HG03135 (cell line): Measurements from ENCODE around the gene ANO8.
"Not testable (repeated sequence)": the region's sequence is repeated elsewhere in the genome, so short reads cannot be mapped to it uniquely, and the experiment has no call there.

Experiments used
- ATAC-seq: cut with Tn5 transposase; IDR thresholded peaks from one replicate; pipeline ENCODE4 v1.9.1; 2021; ENCODE audit warnings: mild to moderate bottlenecking, moderate library complexity; ENCODE audit not compliant: unreplicated experiment

Gene ANO8

DNA sequence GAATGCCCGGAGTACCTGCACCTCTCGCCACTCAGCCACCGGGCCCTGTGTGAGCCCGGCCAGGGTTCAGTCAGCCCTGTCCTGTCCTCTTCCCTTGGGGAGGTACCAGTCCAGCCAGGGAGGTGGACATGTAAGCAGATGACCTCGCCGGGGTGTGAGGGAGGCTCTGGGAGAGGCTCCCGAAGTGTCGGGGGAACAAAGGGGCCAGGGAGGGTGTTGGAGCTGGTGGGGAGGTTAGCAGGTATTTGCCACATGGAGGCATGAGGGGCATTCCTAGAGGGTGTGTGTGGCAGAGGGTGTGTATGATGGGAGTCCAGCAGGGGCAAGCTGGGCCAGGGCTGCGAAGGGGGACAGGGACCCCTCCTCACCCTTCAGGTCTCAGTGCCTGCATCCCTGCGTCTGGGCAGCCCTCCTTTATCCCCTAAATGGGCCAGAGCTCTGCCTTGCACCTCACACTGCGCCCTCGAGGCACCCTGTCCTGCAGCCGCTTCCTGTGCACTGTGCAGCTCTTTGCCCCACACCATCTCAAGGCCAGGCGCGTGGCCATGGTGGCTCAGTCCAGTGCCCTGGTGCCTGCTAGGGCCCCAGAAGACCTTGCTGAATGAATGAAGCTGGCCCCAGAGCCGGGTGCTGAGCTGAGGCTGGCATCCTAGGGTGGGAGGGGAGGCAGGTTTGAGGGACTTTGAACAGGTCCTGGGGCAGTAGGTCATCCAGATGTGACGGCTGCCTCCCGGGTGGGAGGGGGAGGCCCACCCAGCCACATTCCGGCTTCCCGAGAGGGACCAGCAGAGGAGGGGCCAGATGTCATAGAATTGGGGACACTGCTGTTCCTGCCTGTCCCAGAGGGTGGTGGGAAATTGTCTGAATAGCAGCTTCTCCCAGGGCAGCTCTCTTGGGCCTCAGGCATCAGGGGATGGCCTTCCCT lies 22.2 kb downstream of the ANO8 start:
- ATAC-seq: no peak

DNA sequence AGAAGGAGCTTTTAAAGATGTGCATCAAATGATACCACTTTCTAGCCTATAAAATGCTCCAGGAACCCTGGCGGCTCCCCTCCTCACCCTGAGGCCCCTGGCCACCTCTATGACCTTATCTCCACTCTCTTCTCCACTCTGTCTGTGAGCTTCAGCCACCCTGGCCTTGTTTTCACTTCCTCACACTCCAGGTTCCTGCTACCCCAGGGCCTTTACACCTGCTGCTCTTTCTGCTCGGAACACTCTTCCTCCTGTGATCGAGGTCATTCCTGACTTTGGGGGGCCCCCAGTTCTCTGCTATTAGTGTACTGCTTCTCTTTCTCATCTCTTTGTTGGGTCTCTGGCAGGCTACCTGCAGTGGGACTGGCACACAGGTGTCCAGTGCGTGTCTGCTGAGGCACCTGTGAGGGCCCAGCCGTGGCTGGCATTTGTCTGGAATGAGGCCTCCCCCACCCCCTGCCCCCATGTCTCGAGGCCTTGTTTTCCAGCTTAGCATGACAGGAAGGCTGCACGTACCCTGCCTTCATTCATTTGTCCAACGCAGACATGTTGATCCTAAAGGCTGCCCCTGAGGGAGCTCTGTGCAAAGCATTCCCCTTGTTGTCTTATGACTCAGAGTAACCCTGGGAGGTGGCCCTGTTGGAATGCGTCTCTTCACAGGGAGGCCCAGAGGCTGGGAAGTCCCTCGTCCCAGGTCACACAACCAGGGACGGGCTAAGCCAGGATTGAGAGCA lies 23.0 kb downstream of the ANO8 start:
- ATAC-seq: no peak

DNA sequence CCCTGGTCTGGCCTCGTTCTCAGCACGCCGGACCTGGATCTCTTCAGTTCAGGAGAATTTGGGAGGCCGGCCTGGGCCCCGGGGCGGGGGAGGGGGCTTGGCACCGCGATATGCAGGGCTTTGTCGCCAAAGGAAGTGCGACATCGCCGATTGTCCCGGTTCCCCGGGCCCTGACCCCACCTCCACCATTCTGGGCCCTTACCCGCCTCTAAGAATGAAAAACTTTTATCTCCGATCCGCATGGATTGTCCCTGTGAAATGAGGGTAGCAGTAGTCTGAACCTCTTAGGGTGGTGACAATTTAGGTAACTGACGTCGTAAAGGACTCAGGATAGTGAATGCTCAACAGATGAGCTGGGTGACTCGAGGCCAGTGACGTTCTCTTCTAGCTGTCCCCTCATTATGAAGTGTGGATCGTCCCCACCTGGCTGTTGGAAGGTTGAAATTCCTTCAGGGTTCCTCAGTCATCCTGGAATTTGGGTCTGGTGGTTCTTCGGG lies 24.6 kb downstream of the ANO8 start:
- no peak for ATAC-seq

- peak; percentile 58 for ATAC-seq
Measured at GRCh38 chr19:17309198-17309964, 25.3 kb downstream of the ANO8 start, which contains the start of gene DDA1. DDA1 (plus strand) TSS chr19:17309563; CDS start chr19:17309655, 92 bp downstream.

DNA sequence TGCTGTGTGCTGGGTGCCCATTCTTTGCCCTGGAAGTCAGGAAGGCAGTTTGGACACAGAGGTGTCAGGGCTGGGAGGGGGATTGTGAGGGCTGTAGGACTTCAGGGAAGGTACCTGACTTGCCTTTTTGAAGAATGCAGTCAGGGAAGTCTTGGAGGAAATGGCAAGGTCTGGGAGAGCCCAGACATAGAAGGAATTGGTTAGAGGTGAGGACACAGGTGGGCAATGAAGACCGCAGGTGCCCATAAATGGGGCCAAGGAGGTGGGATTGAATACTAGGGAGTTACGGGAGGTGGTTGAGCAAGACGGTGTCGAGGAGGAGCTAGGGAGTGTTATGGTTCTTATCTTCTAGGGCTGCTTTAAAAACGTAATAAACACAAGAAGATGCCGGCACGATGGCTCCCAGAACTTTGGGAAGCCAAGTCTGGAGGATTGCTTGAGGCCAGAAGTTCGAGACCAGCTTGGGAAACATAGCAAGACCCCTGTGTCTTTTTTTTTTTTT lies 26.7 kb downstream of the ANO8 start:
- no peak for ATAC-seq

DNA sequence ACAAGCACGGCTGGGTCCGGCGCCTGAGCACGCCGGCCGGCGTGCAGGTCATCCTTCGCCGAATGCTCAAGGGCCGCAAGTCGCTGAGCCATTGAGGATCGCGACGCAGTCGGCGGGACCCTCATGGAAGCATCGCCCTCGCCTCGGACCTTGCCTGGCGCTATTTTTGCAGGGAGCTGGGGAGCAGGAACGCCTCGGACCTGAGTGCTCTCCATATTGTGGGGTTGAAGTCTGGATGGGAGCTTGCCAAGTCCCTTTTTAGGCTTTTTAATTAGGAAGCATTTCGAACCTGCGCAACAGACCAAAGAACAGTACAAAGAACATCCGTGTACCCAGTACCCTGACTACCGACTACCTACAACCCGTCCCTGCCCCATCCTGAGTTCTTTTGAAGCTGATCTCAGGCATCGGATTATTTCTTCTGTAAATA lies 28.4 kb downstream of the ANO8 start:
- ATAC-seq: no peak

DNA sequence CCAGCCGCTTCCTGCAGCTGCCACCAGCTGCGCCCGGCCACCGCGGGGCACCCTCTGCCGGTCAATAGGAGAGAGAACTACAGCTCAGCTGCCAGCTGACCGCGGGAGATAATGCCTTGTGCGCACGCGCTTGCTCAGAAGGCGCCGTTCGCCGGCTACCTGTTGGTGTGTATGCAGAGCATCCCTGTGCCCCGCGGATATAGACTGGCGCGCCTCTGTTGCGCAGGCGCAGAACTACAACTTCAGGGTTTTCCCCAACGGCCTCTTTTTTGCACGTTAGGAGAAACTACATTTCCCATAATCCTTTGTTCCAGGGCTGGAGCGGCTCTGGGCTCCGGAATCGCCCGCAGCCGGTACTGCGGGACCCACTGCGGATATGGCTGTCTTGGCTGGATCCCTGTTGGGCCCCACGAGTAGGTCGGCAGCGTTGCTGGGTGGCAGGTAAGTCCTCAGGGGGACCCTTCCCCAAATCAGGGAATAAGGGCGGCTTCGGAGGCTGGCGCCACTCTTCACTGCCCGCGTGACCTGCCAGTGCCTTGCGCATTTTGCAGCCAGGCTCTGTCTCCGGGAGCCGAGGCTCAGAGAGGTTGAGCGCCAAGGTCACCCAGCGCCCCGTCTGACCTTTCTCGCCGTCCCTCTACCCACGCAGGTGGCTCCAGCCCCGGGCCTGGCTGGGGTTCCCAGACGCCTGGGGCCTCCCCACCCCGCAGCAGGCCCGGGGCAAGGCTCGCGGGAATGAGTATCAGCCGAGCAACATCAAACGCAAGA lies 29.0 kb downstream of the ANO8 start, which contains the start of gene MRPL34:
MRPL34 (plus strand) TSS at position 356 of the 768 bp plus-strand sequence; CDS start at position 377, 21 bp downstream.
- peak; percentile 62 for ATAC-seq

DNA sequence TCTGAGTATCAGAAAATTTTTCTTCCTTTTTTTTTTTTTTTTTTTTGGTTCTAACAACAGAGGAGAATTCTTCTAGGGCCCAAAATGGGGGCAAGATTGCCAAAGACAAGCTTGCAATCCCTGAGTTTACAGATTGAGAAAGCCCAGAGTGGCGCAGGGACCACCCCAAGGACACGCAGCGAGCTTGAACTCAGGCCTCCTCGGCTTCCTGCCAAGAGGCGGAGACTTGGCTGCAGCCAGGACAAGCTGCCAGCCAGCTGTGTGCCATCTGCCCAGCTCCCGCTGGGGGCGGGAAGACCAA lies 29.5 kb downstream of the ANO8 start:
- no peak for ATAC-seq

- ATAC-seq: no peak
Measured at GRCh38 chr19:17304386-17305215, 30.1 kb downstream of the ANO8 start.

DNA sequence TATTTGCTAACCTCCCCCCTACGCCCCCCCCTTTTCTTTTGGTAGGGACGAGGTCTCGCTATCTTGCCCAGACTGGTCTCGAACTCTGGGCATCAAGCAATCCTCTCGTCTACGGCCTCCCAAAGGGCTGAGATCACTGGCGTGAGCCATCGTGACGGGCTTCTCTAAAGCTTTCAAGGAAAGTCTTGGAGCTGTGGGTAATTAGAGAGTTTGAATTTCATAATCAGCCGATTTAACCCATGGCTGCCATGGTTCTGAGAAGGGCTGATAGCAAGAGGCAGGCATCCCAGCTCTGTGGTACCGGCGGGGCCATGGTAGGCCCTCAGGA lies 30.8 kb downstream of the ANO8 start:
- no peak for ATAC-seq

DNA sequence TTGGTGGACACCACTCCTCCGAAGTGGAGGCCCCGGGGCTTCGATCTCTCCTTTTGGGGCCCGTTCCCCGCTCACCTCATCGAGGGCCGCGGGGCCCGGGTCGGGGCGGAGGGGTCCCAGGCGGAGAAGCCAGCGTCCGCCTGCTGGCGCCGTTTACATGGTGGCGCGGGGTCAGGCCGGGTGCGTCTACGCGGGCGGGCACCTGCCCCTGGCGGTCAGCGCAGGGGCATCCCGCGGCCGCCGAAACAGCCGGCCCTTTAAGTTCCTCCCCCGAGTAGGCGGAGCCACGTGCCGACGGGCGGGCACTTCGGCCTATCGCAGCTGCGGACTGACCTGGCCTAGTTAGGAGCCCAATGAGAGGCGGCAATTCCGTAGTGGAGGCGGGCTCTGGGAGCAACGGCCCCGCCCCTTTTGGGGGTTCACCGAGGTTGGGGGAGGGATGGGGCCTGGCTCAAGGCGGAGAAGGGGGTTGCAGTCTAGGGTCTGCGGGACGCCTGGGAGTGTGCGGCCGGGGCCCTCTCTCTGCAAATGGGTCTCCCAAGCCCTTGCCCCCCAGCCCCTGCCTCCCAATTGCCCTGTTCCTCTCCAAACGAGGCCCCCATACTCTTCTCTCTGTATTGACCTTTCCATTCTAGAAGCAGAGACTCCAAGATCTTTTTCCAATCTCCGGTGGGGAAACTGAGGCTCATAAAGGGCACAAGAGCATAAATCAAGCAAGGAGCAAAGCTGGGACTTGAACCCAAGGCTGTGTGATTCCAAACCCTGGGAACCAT lies 31.3 kb downstream of the ANO8 start, which contains the start of gene ABHD8:
ABHD8 (minus strand) TSS at position 259 of the 773 bp plus-strand sequence. CDS start 1,809 bp downstream, outside the sequence.
- ATAC-seq: peak; percentile 51

GRCh38 chr19:17302391-17303166 lies 32.1 kb downstream of the ANO8 start:
- ATAC-seq: no peak

DNA sequence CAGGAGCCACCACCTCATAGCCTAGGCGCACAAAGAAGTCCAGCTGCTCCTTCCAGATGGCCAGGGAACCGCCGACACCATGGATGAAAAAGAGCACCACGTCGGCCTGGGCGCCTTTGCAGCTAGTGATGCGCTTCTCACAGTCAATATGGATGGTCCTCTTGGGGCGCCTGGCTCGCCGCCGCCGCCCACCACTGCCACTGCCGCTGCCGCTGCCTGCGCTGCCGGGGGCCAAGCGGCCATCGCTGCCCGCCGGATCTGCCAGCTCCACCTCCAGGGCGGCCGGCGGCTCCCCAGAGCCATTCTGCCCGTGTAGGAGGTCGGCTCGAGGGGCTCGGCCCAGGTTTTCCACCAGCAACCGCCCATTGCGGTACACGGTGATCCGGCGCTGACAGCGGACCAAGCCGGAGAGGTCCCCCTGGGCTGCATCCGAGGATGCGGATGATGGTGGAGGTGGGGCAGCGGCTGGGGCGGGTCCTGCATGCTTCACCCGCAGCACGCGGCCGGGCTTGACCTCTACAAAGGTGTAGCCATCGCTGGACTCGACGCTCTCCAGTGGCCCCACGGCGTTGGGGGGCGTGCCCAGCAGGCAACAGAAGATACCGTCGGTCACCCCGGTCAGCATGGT lies 33.5 kb downstream of the ANO8 start:
- no peak for ATAC-seq

DNA sequence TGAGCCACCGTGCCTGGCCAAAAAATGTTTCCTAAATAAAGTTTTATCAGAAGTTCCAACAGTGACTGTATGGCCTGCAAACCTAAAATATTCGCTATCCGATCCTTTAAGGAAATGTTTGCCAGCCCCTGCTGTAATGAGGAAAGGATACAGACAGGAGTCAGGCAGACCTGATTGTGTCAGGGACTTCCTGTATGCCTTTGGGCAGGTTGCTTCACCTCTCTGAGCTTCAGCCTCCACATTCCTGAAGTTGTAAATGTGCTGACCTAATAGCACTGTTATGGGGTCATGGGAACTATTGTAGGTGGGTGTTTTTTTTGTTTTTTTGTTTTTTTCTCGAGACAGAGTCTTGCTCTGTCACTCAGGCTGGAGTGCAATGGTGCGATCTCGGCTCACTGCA lies 37.7 kb downstream of the ANO8 start:
- ATAC-seq: no peak

DNA sequence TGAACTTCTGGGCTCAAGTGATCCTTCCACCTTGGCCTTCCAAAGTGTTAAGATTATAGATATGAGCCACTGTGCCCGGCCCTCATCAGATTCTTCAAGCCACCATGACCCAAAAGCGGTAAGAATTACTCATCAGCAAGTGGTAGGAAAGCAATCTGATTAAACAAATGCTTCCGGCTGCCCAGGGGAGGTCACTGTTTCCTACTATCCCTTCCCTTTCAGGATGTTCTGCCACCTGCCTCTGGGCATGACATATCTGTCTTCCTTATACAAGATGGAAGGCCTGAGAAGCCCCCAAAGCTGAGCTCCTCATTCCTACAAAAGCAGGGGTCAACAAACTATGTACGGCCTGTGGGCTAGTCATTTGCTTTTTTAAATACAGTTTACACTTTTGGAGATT lies 38.4 kb downstream of the ANO8 start:
- ATAC-seq: no peak

DNA sequence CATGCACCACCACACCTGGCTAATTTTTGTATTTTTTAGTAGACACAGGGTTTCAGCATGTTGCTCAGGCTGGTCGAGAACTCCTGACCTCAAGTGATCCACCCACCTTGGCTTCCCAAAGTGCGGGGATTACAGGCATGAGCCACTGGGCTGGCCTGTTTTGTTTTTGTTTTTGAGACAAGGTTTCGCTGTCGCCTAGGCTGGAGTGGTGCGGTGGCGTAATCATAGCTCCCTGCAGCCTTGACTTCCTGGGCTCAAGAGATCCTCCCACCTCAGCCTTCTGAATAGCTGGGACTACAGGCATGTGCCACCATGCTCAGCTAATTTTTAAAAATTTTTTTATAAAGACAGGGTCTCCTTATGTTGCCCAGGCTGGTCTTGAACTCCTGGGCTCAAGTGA lies 39.1 kb downstream of the ANO8 start:
- ATAC-seq: not testable (repeated sequence)
